ENCODE measurements around the gene ADAMTS20. TPM values are rescaled to one million over a fixed set of nuclear protein-coding genes. Genes with fewer than 3 reads are reported as not detected.

The ADAMTS20 gene
- total RNA-seq, 1 experiment from 2014 or later, result 1.6 TPM

GRCh38 chr12:43320281-43320680, 231.7 kb downstream of the ADAMTS20 start:
- TF ChIP-seq CTCF (conservative IDR thresholded peaks at IDR 0.05; ENCODE audit: low read depth, low read length) (no peak), EZH2 (IDR thresholded peaks at IDR 0.05; ENCODE audit: low read length, unreplicated experiment) (no peak), EZH2phosphoT487 (IDR thresholded peaks at IDR 0.05; ENCODE audit: borderline replicate concordance, low read length) (no peak)
- Histone ChIP-seq H3K4me1 (ENCODE audit: insufficient read depth, low read length) (no peaks in the 10 kb centered on the region), H3K9me2 (replicated peaks; ENCODE audit: low read length) (no peaks in the 10 kb centered on the region), H3K4me2 (ENCODE audit: low read length) (no peak overlapping the region), H3K9me3 (ENCODE audit: low read length) (no peaks in the 10 kb centered on the region), H3K27me3 (ENCODE audit: low read length) (no peaks in the 10 kb centered on the region), H3K4me3 (ENCODE audit: low read length) (no peak overlapping the region), H4K20me1 (ENCODE audit: low read length) (no peaks in the 10 kb centered on the region), H3K9ac (ENCODE audit: low read length) (no peak overlapping the region), H3K36me3 (ENCODE audit: low read depth, low read length) (no peaks in the 10 kb centered on the region), H3K27ac (ENCODE audit: low read length) (no peak overlapping the region), H2AFZ (ENCODE audit: low read length) (no peak overlapping the region), H3K79me2 (ENCODE audit: low read length) (no peaks in the 10 kb centered on the region), H3F3A (ENCODE audit: low read length, unreplicated experiment) (no peaks in the 10 kb centered on the region)
- DNase-seq (no peak), ATAC-seq (no peak)
- ChIA-PET CTCF (no interaction called here), POLR2A (ENCODE audit: unreplicated experiment) (no interaction called here)
- BruUV-seq (replicated peaks), result no TSS peak
- intact Hi-C loops (cut with micrococcal nuclease), result no loop called here

GRCh38 chr12:43318021-43318420, 234.0 kb downstream of the ADAMTS20 start:
- Histone ChIP-seq H3K27me3 (ENCODE audit: low read length) (no peaks in the 10 kb centered on the region), H3K27ac (ENCODE audit: low read length) (no peak overlapping the region), H3K9me2 (replicated peaks; ENCODE audit: low read length) (no peaks in the 10 kb centered on the region), H3K36me3 (ENCODE audit: low read depth, low read length) (no peaks in the 10 kb centered on the region), H3K4me1 (ENCODE audit: insufficient read depth, low read length) (no peaks in the 10 kb centered on the region), H3K4me2 (ENCODE audit: low read length) (no peak overlapping the region), H3K9me3 (ENCODE audit: low read length) (no peaks in the 10 kb centered on the region), H3F3A (ENCODE audit: low read length, unreplicated experiment) (no peaks in the 10 kb centered on the region), H2AFZ (ENCODE audit: low read length) (no peak overlapping the region), H4K20me1 (ENCODE audit: low read length) (no peaks in the 10 kb centered on the region), H3K9ac (ENCODE audit: low read length) (no peak overlapping the region), H3K79me2 (ENCODE audit: low read length) (no peaks in the 10 kb centered on the region), H3K4me3 (ENCODE audit: low read length) (no peak overlapping the region)
- intact Hi-C loops (cut with micrococcal nuclease), result no loop called here
- DNase-seq (peak; percentile 30), ATAC-seq (peak; percentile 42)
- CTCF ChIA-PET, result no interaction called here
- TF ChIP-seq CTCF (conservative IDR thresholded peaks at IDR 0.05; ENCODE audit: low read depth, low read length) (peak; percentile 25; the same call in 1 of the 2 replicates), EZH2phosphoT487 (IDR thresholded peaks at IDR 0.05; ENCODE audit: borderline replicate concordance, low read length) (no peak)
- POLR2A ChIA-PET (ENCODE audit: unreplicated experiment), result no interaction called here
- BruUV-seq (replicated peaks), result no TSS peak

- DNase-seq (no peak), ATAC-seq (no peak)
- intact Hi-C loops (cut with micrococcal nuclease), result no loop called here
- Histone ChIP-seq H3K4me3 (ENCODE audit: low read length) (no peak overlapping the region), H2AFZ (ENCODE audit: low read length) (no peak overlapping the region), H4K20me1 (ENCODE audit: low read length) (no peaks in the 10 kb centered on the region), H3K4me1 (ENCODE audit: insufficient read depth, low read length) (no peaks in the 10 kb centered on the region), H3K27ac (ENCODE audit: low read length) (no peak overlapping the region), H3K4me2 (ENCODE audit: low read length) (no peak overlapping the region), H3K9me3 (ENCODE audit: low read length) (no peaks in the 10 kb centered on the region), H3K9ac (ENCODE audit: low read length) (no peak overlapping the region), H3F3A (ENCODE audit: low read length, unreplicated experiment) (no peaks in the 10 kb centered on the region), H3K27me3 (ENCODE audit: low read length) (no peaks in the 10 kb centered on the region), H3K36me3 (ENCODE audit: low read depth, low read length) (no peaks in the 10 kb centered on the region), H3K9me2 (replicated peaks; ENCODE audit: low read length) (no peaks in the 10 kb centered on the region), H3K79me2 (ENCODE audit: low read length) (no peaks in the 10 kb centered on the region)
- ChIA-PET CTCF (no interaction called here), POLR2A (ENCODE audit: unreplicated experiment) (no interaction called here)
- TF ChIP-seq EZH2phosphoT487 (IDR thresholded peaks at IDR 0.05; ENCODE audit: borderline replicate concordance, low read length), result no peak
- TF ChIP-seq CTCF (conservative IDR thresholded peaks at IDR 0.05; ENCODE audit: low read depth, low read length), result no peak
- TF ChIP-seq EZH2 (IDR thresholded peaks at IDR 0.05; ENCODE audit: low read length, unreplicated experiment), result no peak
- BruUV-seq (replicated peaks), result no TSS peak
These were observed 234.8 kb downstream of the ADAMTS20 start for GRCh38 chr12:43317156-43317555.

Data from PC-3 (cell line).